SK-MEL-5 (cell line): ENCODE data around the gene APOC3. TPM values are rescaled to one million over a fixed set of nuclear protein-coding genes. Genes with fewer than 3 reads are reported as not detected.

Experiments used
- DNase-seq: peaks from one replicate; pipeline ENCODE4 v3.0.0-alpha.2; 2016; ENCODE audit warnings: low read depth, low spot score
- in situ Hi-C: cut with HindIII; loops from 2 replicates; pipeline ENCODE4 v1.10.0; 2016; ENCODE audit warnings: low sequenced_read_pairs, high pct_unique_total_duplicates, low pct_unique_long_range_greater_than_20kb
- total RNA-seq: library from RNA; depleted of rRNA; stranded (reverse); fragments of >200 nt; shearing (Covaris generic); gene quantifications from 2 replicates; pipeline ENCODE4 v1.2.3, GENCODE V29; 2014

APOC3 gene
- total RNA-seq, 1 experiment from 2014 or later = not detected

DNA sequence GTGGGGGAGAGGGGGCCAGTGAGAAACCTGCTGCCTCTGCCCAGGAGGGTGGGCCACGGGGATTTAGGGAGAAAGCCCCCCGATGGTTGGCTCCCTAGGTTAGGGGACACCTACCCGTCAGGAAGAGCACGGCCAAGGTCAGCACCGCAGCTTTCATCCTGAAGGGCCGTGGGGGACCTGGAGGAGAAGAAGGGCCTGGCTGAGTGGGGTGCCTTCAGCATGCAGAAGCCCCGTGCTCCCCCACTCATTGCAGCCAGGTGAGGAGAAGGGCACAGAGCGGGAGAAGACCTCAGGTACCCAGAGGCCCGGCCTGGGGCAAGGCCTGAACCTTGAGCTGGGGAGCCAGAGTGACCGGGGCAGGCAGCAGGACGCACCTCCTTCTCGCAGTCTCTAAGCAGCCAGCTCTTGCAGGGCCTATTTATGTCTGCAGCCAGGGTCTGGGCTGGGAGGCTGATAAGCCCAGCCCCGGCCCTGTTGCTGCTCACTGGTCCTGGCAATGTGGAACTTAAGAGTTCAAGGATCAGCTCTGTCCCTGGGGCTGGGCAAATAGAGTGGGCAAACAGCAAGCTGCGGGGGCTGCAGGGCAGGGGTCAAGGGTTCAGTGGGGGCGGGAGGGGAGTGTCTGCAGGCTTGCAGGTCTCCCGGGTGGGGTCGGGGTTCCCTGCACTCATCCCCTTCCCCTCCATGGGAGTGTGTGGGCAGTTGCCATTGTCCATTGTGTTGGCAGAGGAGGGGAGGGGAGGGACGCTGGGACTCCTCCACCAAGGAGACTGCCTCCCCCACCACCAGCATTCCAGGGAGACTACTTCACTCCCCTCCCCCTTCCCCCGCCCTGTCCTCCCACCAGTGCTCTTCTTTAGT lies 7.8 kb downstream of the APOC3 start, which contains the start of gene APOA1:
Gene APOA1 (minus strand): TSS at position 392 of the 861 bp plus-strand sequence. CDS start 235 bp downstream, at position 157.
- in situ Hi-C loops = no loop called here
- DNase-seq = no peak

GRCh38 chr11:116838321-116839084 lies 8.8 kb downstream of the APOC3 start:
- in situ Hi-C loops = no loop called here
- DNase-seq = no peak

DNA sequence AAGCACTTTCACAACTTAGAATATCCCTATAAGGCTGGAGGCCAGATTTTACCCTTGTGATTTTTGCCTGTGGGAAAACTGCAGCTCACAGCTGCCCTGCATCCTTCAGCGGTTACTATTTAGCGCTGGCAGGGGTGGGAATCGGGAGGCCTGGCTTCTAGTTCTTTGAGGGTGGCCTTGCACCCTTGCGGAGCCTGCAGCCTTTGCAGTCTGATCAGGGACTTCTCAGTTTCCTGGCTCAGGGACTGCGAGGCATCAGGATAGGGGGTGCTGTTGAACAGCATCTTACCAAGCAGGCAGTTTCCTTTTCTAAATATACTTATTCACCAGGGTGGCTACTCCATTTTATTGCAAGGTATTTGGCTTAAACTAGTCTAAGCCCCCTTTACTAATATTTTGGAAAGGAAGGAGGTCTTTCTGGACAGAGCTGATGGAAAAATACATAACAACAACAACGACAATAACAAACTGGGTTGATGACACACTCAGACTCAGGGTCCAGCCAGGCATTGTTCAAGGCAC lies 10.6 kb downstream of the APOC3 start:
- no peak for DNase-seq
- in situ Hi-C loops = no loop called here

GRCh38 chr11:116840746-116841296 lies 11.1 kb downstream of the APOC3 start:
- in situ Hi-C loops = no loop called here
- no peak for DNase-seq

DNA sequence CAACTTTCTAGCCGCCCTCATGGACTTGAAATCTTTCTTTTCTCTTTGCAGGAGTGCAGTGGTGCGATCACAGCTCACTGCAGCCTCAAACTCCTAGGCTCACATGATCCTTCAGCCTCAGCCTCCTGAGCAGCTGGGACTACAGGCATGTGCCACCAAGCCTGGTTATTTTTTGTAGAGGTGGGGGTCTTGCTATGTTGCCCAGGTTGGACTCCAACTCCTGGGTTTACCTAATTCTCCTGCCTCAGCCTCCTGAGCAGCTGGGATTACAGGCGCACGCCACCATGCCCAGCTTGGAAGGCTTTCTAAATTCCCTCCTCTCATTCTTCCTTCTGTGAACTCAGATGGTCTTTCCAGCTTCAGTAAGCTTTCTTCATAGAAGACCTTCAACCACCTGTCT lies 12.4 kb downstream of the APOC3 start:
- no peak for DNase-seq
- in situ Hi-C loops = no loop called here

DNA sequence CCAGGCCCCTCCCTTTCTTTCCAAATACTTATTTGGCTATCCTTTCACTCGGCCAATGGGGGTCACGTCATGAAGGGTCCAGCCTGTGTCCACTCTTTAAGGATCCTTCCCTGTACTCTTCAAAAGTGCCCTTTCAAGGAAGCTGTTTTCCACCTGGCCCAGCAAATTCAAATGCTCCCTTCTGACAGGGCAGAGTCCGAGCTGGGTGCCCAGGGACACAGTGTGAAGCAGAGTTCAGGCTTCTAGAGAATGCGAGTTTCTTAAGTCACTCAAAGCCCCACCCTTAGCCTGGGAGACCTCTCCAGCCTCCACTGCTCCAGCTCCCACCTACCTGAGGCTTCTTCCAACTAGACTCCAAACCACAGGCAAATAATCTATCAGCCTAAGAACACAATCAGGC lies 13.2 kb downstream of the APOC3 start:
- DNase-seq = no peak
- in situ Hi-C loops = no loop called here

- in situ Hi-C loops = no loop called here
Measured at GRCh38 chr11:116843661-116844060, 14.0 kb downstream of the APOC3 start.

DNA sequence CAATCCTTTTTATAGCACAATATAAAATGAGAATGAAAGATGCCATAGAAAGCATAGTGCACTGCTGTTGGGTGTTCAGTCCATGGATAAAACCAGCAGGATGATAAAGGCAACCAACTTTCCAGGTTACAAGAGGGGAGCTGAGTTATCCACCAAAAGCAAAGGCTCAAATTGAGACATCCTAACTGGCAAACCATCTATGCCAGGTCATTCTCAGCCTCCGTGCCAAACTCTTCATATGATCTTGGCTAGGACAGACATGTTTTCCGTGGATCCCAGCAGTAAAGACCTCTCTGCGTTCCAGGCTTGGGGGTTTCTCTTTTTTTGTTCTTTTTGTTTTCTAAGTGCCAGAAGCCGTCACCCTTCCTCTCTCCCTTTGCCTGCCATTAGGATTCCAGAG lies 15.0 kb downstream of the APOC3 start:
- in situ Hi-C loops = no loop called here
- DNase-seq = no peak

More at GRCh38 chr11:116843661-116844060, 14.0 kb downstream of the APOC3 start:
- DNase-seq = no peak

- in situ Hi-C loops = no loop called here
- no peak for DNase-seq
Measured at GRCh38 chr11:116847612-116848011, 17.9 kb downstream of the APOC3 start.

GRCh38 chr11:116849060-116849459 lies 19.4 kb downstream of the APOC3 start:
- in situ Hi-C loops = no loop called here
- DNase-seq = no peak

DNA sequence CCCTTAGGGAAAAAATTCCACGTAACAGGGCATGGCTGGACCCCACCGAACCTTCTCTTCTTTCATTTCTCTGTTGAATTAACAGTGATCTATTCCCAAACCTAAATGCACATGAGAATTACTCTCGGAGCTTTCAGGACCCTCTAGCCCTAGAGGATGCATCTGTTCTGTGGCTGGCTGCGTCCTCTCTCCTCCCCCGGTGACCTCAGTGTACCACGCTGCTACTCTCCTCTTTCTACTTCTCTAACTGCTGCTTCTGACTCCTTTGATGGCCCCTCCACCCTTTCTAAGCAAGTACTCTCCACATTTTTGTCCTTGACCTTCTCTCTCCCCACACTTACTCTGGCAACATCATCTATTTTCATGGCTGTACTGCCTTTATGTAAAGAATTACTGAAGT lies 19.8 kb downstream of the APOC3 start:
- DNase-seq = no peak
- in situ Hi-C loops = no loop called here

DNA sequence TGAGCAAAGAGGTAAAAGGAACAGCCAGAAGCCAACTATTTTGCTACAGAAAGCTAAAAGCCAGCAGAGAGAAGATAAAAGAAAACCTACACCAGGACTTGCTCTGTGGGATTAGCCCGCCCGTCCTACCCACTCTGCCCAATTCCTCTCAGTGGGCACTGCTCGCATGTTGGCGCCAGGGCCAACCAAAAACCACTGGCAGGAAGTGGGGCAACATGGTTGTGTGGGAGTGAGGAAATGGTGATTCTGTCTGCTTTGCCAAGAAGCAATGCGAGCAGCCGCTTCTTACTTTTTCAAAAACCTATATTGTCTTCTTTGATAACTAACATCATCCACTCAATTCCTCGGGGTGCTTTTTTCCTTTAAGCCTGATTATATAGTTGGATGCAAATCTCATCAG lies 21.9 kb downstream of the APOC3 start:
- in situ Hi-C loops = no loop called here
- no peak for DNase-seq

- DNase-seq = no peak
- in situ Hi-C loops = no loop called here
Measured at GRCh38 chr11:116852261-116853031, 22.7 kb downstream of the APOC3 start.

DNA sequence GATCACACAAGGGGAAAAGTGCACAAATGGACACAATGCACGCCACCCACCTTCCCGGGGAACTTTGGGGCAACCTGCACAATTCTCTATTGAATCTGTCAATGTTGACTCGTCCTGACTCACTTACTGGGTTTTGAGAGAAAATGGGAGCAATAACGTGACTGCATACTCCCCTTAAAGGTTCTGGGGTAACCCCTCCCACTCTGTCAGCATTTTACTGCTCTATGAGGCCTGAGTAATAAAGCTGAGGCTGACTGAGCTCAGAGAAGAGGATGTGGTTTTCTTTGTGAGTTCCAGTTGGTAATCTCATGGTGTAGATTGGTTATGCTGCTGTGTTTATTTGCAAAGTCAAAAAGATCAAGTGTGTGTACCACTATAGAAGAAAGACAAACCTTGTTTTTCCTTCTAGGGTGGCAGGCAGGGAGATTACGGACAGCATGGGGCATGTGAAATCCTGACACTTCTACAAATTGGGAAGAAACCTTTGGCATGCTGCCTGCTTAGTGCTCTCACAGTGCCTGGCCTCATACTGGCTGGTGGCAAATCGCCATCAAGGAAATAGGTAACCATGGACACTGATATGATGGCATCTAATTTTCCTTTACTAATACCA lies 23.9 kb downstream of the APOC3 start:
- peak; percentile 33 for DNase-seq
- in situ Hi-C loops = no loop called here

DNA sequence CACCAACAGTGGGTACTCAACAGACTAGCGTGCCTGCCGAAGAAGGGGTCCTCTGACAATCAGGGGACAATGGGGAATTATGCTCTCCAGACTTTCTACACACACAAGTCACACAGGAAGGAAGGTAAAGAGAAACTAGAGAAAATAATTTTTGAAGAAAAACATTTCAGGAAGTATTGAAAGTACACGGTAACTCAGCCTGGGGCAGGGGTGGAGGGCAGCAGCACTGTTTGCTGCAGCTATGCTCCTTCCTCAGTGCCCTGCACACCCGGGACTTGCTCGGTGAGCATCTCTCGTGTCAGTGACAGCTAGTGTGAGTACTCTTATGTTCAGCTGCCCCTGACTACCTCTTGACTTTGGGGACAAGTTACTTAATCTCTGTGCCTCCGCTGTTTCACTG lies 25.7 kb downstream of the APOC3 start:
- in situ Hi-C loops = no loop called here
- DNase-seq = no peak

DNA sequence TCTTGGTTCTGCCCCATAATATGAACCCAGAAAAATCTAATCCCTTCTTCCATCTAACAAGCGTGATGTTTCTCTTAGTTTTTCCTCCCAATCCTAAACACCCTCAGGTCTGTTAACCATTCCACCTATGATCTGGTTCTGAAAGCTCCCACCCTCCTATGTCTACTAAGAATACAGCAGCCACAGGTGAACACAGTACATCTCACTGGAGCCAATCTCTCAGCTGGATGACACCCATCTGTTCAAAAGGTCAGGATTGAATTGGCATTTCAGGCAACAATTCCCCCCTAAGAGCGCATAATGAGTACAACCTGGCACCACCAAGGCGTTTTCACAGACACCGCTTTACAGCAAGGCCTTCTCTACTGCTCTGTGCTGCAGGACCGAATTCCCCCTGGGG lies 26.7 kb downstream of the APOC3 start:
- in situ Hi-C loops = no loop called here
- no peak for DNase-seq

DNA sequence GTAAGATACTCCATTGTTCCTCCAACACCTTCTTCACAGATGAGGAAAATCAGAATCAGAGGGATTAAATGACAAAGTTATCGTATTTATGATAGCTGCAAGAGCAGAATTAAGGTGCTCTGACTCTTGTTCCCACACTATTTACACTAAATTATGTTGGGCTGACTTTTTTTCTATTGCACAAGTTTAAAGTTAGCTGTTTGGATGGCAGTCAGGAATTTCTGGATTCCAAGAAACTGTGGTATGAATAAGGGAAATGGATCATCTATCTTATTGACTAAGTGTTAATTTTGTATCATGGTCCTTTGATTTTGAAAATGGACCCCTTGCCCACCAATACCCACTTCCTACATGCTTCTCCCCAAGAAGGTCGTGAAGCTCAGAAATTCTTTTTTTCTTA lies 27.6 kb downstream of the APOC3 start:
- DNase-seq = no peak
- in situ Hi-C loops = no loop called here
